AG09309 (cell line): ENCODE results near the gene SCRN1.

ENCODE experiments used
- DNase-seq: peaks from one replicate; pipeline ENCODE4 v3.0.0-alpha.2; 2010; ENCODE audit warnings: low read depth
- H3K4me3 ChIP-seq: 2 replicates; pipeline ENCODE4 v1.5.1; 2011; ENCODE audit warnings: mild to moderate bottlenecking, low read depth, low read length, moderate library complexity; ENCODE audit not compliant: control insufficient read depth
- TF ChIP-seq, protein P1 (sequence below): IDR thresholded peaks from 2 replicates; pipeline ENCODE4 v1.5.1; 2011; ENCODE audit warnings: mild to moderate bottlenecking, low read depth, low read length, inconsistent platforms; ENCODE audit not compliant: insufficient read depth, control insufficient read depth; ENCODE audit errors: missing control alignments

Gene SCRN1

GRCh38 chr7:29924006-29924405 lies 65.6 kb downstream of the SCRN1 start:
- DNase-seq: no peak
- no peak overlapping the region for H3K4me3 ChIP-seq
- TF ChIP-seq, protein P1, sequence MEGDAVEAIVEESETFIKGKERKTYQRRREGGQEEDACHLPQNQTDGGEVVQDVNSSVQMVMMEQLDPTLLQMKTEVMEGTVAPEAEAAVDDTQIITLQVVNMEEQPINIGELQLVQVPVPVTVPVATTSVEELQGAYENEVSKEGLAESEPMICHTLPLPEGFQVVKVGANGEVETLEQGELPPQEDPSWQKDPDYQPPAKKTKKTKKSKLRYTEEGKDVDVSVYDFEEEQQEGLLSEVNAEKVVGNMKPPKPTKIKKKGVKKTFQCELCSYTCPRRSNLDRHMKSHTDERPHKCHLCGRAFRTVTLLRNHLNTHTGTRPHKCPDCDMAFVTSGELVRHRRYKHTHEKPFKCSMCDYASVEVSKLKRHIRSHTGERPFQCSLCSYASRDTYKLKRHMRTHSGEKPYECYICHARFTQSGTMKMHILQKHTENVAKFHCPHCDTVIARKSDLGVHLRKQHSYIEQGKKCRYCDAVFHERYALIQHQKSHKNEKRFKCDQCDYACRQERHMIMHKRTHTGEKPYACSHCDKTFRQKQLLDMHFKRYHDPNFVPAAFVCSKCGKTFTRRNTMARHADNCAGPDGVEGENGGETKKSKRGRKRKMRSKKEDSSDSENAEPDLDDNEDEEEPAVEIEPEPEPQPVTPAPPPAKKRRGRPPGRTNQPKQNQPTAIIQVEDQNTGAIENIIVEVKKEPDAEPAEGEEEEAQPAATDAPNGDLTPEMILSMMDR: no peak

DNA sequence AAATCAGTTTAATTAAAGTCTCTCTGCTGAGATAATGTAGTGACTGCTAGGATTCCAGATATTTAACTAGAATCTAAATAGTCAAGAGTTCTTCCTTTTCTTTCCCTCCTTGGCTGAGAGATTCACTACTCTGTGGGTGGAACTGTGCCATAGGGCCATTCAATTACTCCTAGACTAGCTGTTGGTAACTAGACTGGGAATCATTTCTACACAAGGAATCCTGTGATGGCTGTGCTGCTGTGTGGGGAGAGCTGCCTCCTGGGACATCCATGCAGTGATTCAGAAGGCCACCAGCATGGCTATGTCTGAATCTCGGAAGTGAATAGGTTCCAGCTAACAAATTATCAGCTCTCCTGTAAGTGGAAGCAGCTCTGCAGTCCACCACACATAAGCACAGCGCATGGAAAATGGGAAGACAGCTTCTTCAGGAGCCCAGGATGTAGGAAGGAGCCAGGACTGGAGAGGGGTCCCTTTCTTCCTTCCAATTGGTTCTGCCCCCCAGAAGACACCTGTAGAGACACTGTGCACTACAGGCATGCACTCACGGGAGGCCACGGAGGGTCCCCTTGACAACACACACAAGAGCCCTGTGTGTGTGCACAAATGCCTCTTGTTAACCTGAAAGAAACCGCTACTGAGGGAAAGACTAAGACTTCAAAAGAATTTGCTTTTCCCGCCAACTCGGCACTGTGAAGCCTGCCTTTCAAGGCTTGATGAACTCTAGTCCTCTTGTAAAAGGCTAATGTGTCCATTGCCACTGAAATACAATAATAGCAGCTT lies 66.5 kb downstream of the SCRN1 start:
- H3K4me3 ChIP-seq: no peak overlapping the region
- TF ChIP-seq, protein P1: no peak
- no peak for DNase-seq

GRCh38 chr7:29921404-29922010 lies 68.1 kb downstream of the SCRN1 start:
- peak; percentile 11 for DNase-seq
- no peak overlapping the region for H3K4me3 ChIP-seq
- TF ChIP-seq, protein P1: peak; percentile 92

DNA sequence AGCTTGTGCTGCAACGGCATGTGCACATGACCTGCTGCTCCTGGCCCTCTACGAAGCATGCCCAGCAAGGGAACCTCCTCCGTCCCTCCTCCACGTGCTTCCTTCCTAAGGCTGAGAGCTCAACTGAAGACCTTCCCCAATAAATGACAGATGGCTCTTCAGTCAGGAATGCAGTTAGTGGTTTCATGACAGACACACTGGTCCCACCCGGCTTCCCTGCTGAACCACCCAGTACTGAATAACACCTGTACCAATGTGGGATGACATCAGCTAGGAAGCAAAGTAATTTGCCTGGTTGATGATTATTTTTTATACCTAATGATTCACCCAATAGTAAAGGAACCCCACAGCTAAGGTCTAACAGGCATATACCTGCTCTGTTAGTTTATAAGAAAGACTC lies 69.1 kb downstream of the SCRN1 start:
- TF ChIP-seq, protein P1: no peak
- DNase-seq: no peak
- no peak overlapping the region for H3K4me3 ChIP-seq

GRCh38 chr7:29919790-29920189 lies 69.8 kb downstream of the SCRN1 start:
- H3K4me3 ChIP-seq: no peak overlapping the region
- TF ChIP-seq, protein P1: no peak
- no peak for DNase-seq

DNA sequence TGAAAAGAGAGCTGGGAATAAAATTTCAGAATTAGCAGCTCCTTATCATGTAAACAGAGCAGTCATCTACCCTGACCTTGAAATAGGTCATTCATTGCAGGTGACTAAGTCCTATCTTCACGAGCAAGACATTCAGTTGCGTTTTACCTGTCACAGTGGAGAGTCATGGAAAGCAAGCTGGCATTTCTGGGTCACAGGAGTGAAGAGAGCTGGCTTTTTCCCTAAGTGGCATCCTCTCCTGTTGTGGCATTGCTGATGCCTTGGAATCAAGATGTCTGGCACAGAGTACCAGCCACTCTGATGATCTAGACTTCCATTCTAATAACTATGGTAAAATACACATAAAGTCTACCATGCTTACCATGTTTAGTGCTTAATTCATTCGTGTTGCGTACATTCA lies 70.8 kb downstream of the SCRN1 start:
- TF ChIP-seq, protein P1: no peak
- no peak for DNase-seq

More for the DNA sequence above, 70.8 kb downstream of the SCRN1 start:
- H3K4me3 ChIP-seq: no peak overlapping the region
